GM18505 (cell line): ENCODE data around the gene BCAT1.

Experiments
- ATAC-seq: cut with Tn5 transposase; IDR thresholded peaks from one replicate; pipeline ENCODE4 v1.9.1; 2021; ENCODE audit not compliant: unreplicated experiment
- POLR2A ChIP-seq: IDR thresholded peaks from 4 replicates; pipeline ENCODE4 v1.6.1; 2011; ENCODE audit warnings: borderline replicate concordance; ENCODE audit not compliant: insufficient read depth, insufficient read length; ENCODE audit errors: extremely low read depth

The BCAT1 gene

GRCh38 chr12:24948757-24949722, at the start of gene BCAT1:
Gene BCAT1 (minus strand): TSS chr12:24949101. CDS start chr12:24948932, 169 bp downstream.
- ATAC-seq = peak; percentile 48

GRCh38 chr12:24997970-24998582, 49.2 kb upstream of the BCAT1 start:
- ATAC-seq = peak; percentile 75
- TF ChIP-seq POLR2A = no peak

More at GRCh38 chr12:24948757-24949722, at the start of gene BCAT1:
- peak; percentile 66 for TF ChIP-seq POLR2A

GRCh38 chr12:24997496-24997895, 48.6 kb upstream of the BCAT1 start:
- no peak for ATAC-seq

GRCh38 chr12:24996820-24997219, 47.9 kb upstream of the BCAT1 start:
- TF ChIP-seq POLR2A = no peak
- ATAC-seq = no peak

More at GRCh38 chr12:24997496-24997895, 48.6 kb upstream of the BCAT1 start:
- no peak for TF ChIP-seq POLR2A

- TF ChIP-seq POLR2A = no peak
- ATAC-seq = no peak
These were observed 47.3 kb upstream of the BCAT1 start for GRCh38 chr12:24996102-24996797.

GRCh38 chr12:24993793-24994192, 44.9 kb upstream of the BCAT1 start:
- ATAC-seq = no peak
- TF ChIP-seq POLR2A = no peak

GRCh38 chr12:24991209-24992049, 42.5 kb upstream of the BCAT1 start:
- TF ChIP-seq POLR2A = no peak
- ATAC-seq = peak; percentile 54

GRCh38 chr12:24989216-24989615, 40.3 kb upstream of the BCAT1 start:
- no peak for TF ChIP-seq POLR2A
- ATAC-seq = no peak

GRCh38 chr12:24982250-24982649, 33.3 kb upstream of the BCAT1 start:
- no peak for ATAC-seq
- no peak for TF ChIP-seq POLR2A

GRCh38 chr12:24979976-24980730, 31.3 kb upstream of the BCAT1 start:
- ATAC-seq = no peak

GRCh38 chr12:24979329-24979728, 30.4 kb upstream of the BCAT1 start:
- TF ChIP-seq POLR2A = no peak

More at GRCh38 chr12:24979976-24980730, 31.3 kb upstream of the BCAT1 start:
- TF ChIP-seq POLR2A = no peak

GRCh38 chr12:24977711-24978110, 28.8 kb upstream of the BCAT1 start:
- TF ChIP-seq POLR2A = no peak
- ATAC-seq = no peak

More at GRCh38 chr12:24979329-24979728, 30.4 kb upstream of the BCAT1 start:
- no peak for ATAC-seq
